ENCODE data around the gene STAC. TPM values are rescaled to one million over a fixed set of nuclear protein-coding genes. Genes with fewer than 3 reads are reported as not detected.

Gene STAC
- total RNA-seq, 1 donor from 2014 or later: 0.30 TPM

GRCh38 chr3:36397841-36398240 lies 17.5 kb downstream of the STAC start:
- H3K27ac ChIP-seq (replicated peaks): no peak overlapping the region
- H3K4me1 ChIP-seq: no peaks in the 10 kb centered on the region
- no peaks in the 10 kb centered on the region for H3K27me3 ChIP-seq (ENCODE audit: low read depth)
- no peak overlapping the region for H3K4me3 ChIP-seq
- intact Hi-C loops (cut with micrococcal nuclease): no loop called here
- H3K36me3 ChIP-seq: no peaks in the 10 kb centered on the region
- TF ChIP-seq CTCF (IDR thresholded peaks at IDR 0.05; ENCODE audit: borderline replicate concordance): no peak
- no peak for DNase-seq
- no peaks in the 10 kb centered on the region for H3K9me3 ChIP-seq (replicated peaks)

- no peak for TF ChIP-seq CTCF (IDR thresholded peaks at IDR 0.05; ENCODE audit: borderline replicate concordance)
Measured at GRCh38 chr3:36399933-36400332, 19.6 kb downstream of the STAC start.

GRCh38 chr3:36401056-36401455 lies 20.8 kb downstream of the STAC start:
- no peak for TF ChIP-seq CTCF (IDR thresholded peaks at IDR 0.05; ENCODE audit: borderline replicate concordance)
- H3K4me3 ChIP-seq: no peak overlapping the region
- no peak overlapping the region for H3K27ac ChIP-seq (replicated peaks)
- intact Hi-C loops (cut with micrococcal nuclease): no loop called here
- H3K9me3 ChIP-seq (replicated peaks): no peaks in the 10 kb centered on the region
- DNase-seq: no peak
- H3K36me3 ChIP-seq: no peaks in the 10 kb centered on the region
- H3K4me1 ChIP-seq: no peaks in the 10 kb centered on the region
- H3K27me3 ChIP-seq (ENCODE audit: low read depth): no peaks in the 10 kb centered on the region

More at GRCh38 chr3:36399933-36400332, 19.6 kb downstream of the STAC start:
- Histone ChIP-seq H3K36me3 (no peaks in the 10 kb centered on the region), H3K4me3 (no peak overlapping the region), H3K9me3 (replicated peaks) (no peaks in the 10 kb centered on the region), H3K27me3 (ENCODE audit: low read depth) (no peaks in the 10 kb centered on the region), H3K4me1 (no peaks in the 10 kb centered on the region), H3K27ac (replicated peaks) (no peak overlapping the region)
- intact Hi-C loops (cut with micrococcal nuclease): no loop called here
- DNase-seq: no peak

- H3K27me3 ChIP-seq (ENCODE audit: low read depth): no peaks in the 10 kb centered on the region
- intact Hi-C loops (cut with micrococcal nuclease): no loop called here
- H3K9me3 ChIP-seq (replicated peaks): no peaks in the 10 kb centered on the region
- H3K27ac ChIP-seq (replicated peaks): no peak overlapping the region
- H3K36me3 ChIP-seq: no peaks in the 10 kb centered on the region
- no peaks in the 10 kb centered on the region for H3K4me1 ChIP-seq
- no peak for DNase-seq
- H3K4me3 ChIP-seq: no peak overlapping the region
- TF ChIP-seq CTCF (IDR thresholded peaks at IDR 0.05; ENCODE audit: borderline replicate concordance): no peak
Measured at GRCh38 chr3:36403661-36404060, 23.4 kb downstream of the STAC start.

- H3K27ac ChIP-seq (replicated peaks): no peak overlapping the region
- H3K4me1 ChIP-seq: no peaks in the 10 kb centered on the region
- no peak for DNase-seq
- H3K4me3 ChIP-seq: no peak overlapping the region
- intact Hi-C loops (cut with micrococcal nuclease): no loop called here
- no peaks in the 10 kb centered on the region for H3K27me3 ChIP-seq (ENCODE audit: low read depth)
- no peaks in the 10 kb centered on the region for H3K9me3 ChIP-seq (replicated peaks)
- TF ChIP-seq CTCF (IDR thresholded peaks at IDR 0.05; ENCODE audit: borderline replicate concordance): no peak
- no peaks in the 10 kb centered on the region for H3K36me3 ChIP-seq
Measured at GRCh38 chr3:36405190-36405589, 24.9 kb downstream of the STAC start.

GRCh38 chr3:36408146-36408545 lies 27.8 kb downstream of the STAC start:
- TF ChIP-seq CTCF (IDR thresholded peaks at IDR 0.05; ENCODE audit: borderline replicate concordance): no peak
- Histone ChIP-seq H3K9me3 (replicated peaks) (no peaks in the 10 kb centered on the region), H3K27ac (replicated peaks) (no peak overlapping the region), H3K4me1 (no peaks in the 10 kb centered on the region), H3K36me3 (no peaks in the 10 kb centered on the region), H3K4me3 (no peak overlapping the region), H3K27me3 (ENCODE audit: low read depth) (no peaks in the 10 kb centered on the region)
- DNase-seq: no peak
- intact Hi-C loops (cut with micrococcal nuclease): no loop called here
